Femur (tissue), 1 donor: Measurements from ENCODE around the gene GRIN2A.

Source experiments
- DNase-seq: peaks from one replicate; pipeline ENCODE4 v3.0.0-alpha.2; 2017

GRIN2A gene

DNA sequence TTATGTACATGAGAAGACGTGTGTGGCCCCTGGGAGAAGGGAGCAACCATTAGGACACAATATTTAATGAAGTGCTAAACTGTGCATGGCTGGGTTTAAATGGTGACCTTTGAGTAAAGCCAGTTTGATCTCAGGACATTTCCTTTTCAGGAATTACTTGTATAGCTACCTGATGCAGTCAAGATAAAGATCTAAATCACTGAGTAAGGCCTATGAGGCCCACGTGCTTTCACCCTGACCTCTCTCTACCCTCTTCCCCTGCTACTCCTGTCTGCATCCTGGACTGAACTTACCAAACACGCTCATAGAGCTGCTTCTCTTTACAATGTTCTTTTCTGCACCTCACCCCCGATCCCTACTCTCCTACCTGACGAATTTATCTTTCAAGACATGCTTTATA is 98.9 kb downstream of the GRIN2A start:
- DNase-seq = no peak

DNA sequence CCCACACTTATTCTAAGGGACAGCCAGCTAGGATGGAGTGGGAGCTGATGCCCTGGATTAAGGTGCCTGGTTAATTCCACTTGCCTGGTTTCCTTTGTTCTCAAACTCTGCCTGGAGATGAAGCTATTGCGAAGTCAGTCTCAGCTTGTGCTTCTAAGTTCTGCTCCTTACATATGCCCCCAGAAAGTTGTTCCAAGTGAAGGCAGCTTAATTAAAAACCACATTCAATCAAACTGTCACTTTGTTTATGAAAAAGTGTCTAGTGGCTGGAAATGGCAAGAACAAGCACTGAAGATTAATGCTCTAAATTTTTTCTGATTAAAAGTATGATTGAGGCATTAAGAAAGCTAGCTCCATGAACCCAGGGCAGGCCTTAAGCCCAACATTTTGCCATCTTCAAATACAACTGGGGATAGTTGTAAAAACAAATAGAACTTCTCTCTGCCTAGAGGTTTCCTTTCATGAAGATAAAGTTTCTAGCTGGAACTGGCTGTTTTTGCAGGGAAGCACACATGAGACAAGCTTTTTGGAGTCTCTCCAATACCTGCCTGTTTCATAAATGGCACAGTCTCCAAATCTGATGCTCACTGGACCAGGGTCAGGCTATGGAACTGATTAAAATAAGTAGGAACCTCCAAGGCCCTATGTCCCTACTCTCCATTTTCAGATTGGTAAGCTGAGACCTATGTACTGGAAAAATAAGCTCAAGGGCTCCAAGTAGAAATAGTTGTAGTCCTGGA is 100.9 kb downstream of the GRIN2A start:
- no peak for DNase-seq

DNA sequence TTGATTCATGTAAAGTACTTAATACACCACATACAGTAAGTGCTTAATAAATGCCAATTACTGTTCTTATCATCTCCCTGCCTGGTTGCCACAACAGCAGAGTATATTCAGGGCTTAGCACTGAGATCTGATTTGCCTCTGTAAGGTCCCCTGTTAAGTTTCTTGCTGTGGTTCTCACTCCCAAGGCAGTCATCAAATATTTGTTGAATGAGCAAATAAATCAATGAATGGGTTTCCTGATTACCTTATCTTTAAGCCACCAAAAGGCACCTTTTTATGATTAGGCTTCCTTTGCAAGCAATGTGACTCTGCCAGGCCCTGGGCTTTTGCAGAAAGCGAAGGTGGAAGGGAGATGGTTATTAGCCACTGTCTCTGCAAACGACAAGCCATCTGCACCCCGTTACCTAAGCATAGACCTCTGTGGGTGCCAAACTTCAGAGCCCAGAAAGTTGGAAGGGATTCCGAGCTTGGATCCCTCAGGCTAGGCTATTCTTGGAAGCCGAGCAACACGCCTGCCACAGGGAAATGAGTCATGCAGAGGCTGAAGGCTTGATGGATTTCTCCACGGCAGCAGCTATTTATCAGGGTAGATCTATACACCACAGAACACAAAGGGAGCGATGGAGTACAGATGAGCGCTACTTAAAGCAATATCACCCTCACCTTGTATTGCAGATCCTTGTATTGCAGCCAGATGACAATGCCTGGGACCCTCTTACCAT is 102.0 kb downstream of the GRIN2A start:
- peak; percentile 31 for DNase-seq

DNA sequence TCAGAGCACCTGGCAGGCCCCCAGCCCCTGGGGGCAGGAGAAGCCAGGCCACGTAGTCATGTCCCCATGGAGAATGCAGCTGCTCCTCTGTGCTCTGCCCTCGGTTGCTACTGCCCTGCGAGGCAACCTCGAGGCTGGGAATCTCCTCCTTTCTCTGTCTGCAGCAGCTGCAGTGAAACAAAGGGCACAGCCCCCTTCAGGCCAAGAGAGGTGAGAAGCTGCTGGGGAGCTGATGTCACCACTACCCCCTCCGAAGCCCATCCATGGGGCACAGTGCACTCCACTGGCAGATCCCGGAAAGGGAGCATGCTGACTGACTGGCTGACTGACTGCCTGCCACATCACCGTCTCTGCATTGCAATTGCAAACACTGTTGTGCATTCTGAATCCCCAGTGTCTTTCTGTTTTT is 103.7 kb downstream of the GRIN2A start:
- no peak for DNase-seq

DNA sequence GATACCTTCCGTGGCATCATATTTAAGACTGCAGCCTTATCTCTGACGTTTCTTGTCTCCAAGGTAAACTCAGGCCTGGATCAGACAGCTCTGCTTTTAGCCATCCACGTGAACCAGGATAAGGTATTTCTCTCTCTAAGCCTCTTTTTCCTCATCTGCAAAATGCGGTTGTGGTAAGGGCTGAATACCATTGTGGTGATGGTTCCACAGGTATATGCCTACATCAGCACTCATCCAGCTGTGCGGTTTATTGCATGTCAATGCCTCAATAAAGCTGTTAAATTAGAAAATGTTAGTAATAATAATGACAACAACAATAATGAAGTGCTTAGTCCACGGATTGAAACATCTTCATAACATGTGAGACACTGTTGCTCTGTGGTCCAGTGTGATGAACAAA is 104.4 kb downstream of the GRIN2A start:
- DNase-seq = no peak

DNA sequence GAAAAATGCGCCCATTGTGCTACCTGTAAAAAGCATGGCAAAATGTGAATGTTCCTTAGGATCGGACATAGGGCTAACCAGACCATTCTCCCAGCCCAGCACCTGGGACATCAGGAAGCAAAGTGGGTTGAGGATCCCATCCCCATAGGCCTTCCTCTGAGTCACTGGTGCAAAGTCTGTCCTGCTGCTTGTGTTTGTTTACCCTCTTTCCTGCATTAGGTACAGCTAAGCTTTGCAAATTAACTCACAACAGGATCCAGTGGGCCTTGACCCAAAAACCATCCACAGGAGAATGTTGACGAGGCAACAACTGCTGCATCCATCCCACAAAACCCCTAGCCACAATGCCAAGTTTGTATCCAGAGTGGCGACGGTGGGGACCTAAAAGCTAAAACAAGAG is 106.2 kb downstream of the GRIN2A start:
- no peak for DNase-seq

DNA sequence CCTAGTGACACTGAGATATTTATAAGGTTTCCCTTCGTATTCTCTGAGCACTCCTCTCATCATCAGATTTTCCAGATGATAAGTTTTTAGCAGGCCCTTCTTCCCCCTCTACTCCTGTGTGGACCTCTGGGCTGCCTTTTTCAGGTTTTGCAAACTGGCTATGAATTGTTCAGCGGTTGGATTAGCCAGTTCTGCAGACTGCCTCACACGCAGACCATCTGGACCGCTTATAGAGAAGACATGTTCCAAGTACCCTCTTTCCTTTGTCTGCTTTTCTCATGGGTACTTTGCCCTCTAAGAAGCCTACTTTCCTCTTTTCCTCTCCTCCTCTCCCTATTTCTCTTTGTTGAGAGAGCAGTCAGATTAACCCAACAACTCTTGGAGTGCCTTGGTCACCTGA is 111.6 kb downstream of the GRIN2A start:
- no peak for DNase-seq

DNA sequence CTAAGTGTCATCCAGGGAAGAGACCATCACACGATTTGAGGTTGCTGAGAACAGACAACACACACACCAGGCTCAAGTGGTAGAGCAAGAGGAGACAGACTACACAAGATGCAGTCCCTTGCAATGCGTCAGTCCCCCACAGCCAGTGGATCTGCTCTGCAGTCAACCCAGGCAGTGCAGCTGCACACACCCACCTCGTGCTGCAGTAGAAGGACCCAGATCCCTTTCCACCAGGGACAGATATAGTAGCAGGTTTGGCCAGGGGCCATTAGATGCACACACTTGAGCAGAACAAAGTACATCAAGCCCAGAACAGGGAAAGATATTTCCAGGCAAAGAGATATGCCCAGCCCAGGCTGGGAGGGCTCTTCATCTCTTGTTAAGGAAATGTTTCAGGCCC is 112.9 kb downstream of the GRIN2A start:
- no peak for DNase-seq

DNA sequence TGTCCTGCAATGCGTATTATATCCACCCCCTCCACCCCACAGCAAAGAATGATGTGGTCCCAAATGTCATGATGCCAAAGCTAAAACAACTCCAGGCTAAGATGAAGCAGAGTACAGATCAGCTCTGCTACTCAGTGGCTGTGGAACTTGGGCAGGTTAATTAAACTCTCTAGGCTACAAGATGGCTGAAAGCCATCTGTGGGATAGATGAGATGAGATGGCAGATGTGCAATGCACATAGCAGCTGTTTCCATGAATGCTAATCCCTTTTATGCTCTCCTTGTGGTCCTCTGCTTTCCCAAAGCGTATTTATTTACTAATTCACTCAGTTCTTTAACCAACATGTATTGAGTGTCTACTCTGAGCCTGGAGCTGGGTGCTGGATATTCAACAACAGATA is 114.4 kb downstream of the GRIN2A start:
- DNase-seq = no peak

DNA sequence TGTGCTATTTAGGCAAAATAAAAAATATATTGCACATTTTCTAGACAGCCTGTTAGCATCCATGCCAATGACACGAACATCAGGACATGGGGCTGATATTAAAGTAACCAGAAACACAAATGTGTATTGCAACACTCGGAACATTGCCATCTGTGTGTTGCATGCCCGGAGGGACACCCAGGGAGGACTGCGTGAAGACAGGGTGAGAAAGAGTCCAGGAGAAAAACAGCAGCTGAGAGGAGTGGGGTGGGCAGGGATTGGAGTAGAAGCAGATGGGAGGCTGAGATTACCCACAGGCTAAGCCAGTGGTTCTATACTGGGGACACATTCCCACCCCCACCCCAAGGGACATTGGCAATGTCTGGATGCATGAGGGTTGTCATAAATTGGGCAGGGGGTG is 114.8 kb downstream of the GRIN2A start:
- no peak for DNase-seq

DNA sequence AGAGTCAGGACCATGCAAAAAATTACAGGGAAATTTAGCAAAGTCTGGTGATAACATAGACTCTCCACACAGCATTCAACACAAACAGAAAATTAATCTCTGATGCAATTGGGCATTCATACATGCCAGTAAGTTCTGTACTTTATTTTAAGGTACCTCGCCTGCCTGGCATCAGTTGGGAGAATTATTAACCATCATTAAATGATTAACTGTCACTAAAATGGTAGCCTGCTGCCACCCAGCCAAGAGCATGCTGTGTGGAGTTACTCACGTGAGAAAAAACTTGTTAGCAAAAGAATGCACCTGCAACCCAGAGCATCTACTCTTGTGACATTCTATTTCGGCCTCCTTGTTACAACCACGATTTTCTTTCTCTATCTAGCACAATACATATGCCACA is 117.2 kb downstream of the GRIN2A start:
- no peak for DNase-seq

DNA sequence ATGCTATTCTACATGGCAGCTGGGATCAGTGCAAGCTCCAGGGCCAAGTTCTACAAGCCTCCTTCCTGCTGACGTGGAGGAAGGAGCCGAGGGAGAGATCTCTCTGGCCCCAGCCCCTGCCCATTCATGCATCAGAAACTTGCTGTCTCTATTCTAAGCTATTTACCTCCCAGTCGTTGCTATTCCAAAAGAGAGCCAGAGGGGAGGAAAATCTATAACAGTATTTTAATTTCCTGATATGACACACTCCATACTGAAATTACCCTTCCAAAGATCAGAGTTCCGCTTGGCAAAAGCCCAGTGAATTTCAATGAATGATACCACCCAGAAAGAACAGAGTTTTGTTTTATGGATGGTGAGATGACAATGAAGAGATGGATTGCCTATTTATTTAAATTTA is 133.4 kb downstream of the GRIN2A start:
- no peak for DNase-seq

DNA sequence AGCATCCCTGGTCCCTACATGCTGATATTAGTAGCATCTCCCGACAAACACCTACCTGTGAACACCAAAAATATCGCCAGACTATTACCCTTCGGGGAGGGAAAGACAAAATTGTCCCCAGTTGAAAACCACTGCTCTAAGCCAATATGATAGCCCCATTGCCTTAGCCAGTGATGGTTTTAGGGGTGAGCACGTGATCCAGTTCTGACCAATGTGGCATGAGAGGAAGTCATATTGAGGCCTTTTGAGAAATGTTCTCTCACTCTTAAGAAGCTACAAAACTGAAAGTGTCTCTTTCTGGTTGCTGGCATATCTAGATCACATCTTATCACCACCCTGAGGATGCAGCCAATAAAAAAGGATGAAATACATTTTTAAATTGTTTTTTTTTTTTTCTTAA is 136.3 kb downstream of the GRIN2A start:
- no peak for DNase-seq

DNA sequence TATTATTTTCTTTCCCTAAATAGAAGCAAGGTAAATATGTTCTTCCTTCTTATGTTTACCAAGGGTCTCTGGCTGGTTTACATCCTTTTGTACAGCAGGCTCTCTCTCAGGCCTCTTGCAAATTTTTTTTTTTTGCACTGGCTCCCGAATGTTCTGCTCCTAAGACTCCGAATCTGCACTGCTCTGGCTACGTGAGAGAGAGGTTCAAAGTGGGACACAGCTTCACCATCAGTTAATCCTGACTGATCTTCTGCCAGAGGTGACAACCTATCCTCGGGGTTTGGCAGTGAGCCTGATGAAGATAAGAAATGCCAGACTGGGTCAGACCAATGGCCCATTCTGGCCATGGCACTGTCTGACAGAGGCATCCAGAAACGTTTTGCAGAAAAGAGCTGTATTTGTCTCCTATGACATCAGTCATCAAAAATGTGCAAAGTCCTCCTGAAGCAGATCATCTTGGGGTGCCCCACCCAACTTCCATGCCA is 136.9 kb downstream of the GRIN2A start:
- DNase-seq = no peak

DNA sequence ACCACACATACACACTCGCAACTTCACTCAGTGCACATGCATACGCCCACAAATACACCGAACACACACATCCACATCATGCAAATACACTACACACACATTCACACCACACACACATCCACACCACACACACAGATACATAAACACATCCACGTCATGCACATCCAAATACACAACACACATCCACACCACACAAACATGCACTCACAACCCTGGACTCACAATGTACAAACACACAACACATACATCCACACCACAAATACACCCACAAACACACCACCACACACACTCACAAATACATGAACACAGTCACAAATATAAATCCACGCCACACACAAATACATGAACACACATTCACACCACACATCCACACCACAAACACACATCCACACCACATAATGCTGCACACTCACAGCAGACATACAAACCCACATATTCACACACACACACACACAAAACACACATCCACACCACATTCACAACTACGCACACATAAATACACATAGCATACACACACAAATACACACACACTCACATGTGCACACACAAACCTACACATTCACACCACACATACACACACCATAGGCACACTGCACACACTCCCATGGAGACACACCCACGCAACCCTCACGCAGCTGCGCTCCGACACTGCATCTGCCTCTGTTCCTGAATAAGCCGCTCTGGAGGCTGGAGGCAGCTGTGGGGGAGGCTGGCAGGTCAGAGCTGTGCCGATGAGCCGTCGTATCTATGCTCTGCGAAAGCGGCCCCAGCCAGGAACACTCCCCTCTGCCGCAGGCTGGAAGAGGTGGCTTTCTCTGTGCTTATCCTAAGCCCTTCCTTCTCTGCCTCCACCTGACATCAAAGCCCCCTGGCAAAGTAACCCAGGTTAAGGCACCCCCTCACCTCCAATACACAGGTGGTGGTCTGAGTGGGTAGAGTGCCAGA is 141.8 kb downstream of the GRIN2A start:
- DNase-seq = no peak

DNA sequence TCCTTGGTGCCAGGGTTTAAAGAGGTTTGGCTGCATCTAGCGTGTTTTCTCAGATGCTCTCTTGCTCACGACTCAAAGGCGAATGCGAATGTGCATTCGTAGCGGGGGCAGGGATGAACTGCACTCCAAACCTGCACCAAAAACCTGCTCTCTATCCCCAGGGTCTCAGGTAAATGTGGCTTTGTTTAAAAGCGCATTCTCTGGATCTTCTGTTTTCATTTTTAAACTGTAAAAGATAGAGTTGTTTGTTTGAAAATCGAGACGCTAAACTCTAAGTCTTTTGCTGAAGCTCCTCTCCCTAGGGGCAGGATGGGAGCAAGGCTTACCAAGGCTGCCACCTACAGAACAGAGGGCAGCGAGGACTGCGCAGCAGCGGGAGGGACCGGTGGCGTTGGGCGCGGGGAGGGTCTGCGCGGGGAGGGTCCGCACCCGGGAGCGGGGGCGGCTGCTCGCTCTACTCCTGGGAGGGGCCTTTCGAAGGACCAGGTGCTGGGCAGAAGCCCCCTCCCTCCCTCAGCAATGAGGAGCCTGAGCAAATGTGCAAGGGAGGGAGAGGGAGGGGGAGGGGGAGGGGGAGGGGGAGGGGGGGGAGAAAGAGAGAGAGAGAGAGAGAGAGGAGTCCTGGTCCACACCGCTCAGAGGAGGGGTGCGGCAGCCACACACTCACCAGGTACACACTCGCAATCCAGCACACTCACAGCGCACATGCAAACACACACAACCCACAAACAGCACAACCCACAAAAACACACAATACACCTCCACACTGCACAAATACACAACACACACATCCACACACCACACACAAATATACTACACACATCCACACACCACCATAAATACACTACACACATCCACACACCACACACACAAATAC is 142.8 kb downstream of the GRIN2A start:
- DNase-seq = no peak

DNA sequence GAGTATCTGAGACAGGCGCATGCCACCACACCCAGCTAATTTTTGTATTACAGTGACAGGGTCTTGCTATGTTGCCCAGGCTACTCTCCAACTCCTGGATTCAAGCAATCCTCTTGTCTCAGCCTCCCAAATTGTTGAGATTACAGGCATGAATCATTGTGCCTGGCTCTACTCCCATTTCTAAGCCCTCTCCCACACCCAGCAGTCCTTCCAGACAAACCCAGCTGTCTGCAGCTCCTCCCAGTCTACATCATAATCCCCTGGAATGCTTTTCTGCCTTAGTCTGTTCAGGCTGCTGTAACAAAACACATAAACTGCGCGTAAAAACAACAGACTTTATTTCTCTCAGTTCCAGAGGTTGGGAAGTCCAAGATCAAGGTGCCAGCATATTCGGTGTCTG is 144.5 kb downstream of the GRIN2A start:
- DNase-seq = no peak

DNA sequence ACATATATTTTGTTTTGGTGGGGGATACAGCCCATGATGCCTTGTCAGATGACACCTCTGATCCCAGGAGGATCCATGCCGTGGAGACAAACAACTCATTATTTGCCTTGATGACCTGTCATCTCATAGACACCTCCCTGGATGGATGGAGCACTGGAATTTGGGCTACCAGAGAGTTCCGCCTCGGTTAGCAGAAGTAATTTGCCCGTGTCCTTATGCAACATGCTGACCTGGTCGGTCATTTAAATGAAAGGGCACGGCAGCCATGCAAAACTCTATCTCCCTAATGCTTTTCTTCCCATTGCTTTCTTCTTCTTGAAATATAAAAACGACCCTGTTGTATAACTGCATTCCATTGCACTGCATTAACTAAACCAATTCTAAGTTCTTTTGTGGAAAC is 145.3 kb downstream of the GRIN2A start:
- no peak for DNase-seq

DNA sequence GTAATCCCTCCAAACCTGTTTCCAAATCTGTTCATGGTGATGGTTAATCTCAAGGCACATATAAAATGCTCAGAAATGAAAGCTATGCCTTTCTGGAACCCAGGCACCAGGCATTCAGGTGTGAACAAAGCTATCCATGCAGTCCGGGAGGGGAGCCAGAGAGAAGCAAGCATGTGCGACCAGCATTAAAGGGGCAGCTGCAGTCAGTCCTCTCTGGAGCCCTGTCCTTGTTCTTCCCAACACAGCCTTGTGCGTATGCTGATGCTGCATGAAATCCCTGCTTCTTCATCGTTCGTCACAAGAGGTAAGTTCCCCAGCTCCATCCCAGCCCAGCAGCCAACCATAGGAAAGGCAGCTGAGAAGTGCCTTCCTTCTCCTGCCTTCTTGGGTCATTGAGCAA is 148.7 kb downstream of the GRIN2A start:
- no peak for DNase-seq

DNA sequence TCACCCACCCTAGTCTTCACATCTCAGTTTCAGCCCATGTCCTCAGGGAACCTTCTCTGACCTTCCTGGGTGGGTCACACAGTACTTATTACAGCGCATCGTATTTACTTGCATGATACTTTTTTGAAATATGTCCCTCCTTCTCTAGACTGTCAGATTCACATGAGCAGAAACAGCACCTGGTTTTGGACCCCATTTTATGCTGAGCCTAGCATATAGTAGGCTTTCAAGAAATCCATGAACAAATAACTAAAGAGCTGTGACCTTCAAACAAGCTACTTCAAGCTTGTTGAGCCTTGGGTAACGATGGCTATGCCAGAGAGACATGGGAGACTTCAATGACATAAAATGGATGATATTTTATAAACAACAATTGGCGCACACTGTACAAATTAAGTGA is 150.3 kb downstream of the GRIN2A start:
- no peak for DNase-seq

DNA sequence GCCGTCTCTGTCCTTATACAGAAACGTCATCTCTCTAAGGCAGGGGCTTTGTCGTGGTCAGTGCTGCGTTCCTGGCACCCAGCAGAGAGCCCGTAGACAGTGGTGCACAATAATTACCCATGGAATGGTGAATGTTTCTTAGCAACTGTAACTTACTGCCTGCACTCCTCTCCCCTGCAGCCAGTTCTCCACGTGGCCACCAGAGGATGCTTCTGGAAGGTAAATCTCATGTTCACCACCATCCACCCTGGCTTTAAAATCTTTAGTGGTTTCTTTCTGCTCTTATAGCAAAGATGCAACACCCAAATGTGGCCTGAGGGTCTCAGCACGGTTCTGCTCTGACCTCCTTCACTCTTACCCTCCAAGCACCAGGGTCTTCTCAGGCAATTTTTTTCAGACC is 150.8 kb downstream of the GRIN2A start:
- DNase-seq = no peak

DNA sequence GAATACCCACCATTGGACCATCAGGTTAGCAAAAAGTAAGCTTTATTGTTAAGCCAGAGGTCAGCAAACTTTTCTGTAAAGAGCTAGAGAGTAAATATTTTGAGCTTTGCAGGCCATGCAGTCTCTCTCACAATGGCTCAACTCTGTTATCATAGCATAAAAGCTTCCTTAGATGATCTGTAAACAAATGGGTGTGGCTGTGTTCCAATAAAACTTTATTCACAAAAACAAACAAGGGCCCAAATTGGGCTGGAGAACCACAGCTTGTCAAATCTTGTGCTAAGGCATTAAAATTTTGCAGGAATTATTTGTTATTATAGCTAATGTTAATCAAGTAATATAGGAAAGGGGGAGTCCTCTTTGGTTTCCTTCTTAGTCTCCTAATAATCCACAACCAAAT is 153.6 kb downstream of the GRIN2A start:
- no peak for DNase-seq
